Stimulated activated CD4-positive, alpha-beta T cell treated with anti-CD3 and anti-CD28 coated beads, Interleukin-15, amount 100 ng/mL, for 24 hours (primary cell): ENCODE results near the gene EARS2.
A peak's percentile ranks its signal among the peaks of the same experiment; 100 is the strongest.
"Not testable (repeated sequence)": the region's sequence is repeated elsewhere in the genome, so short reads cannot be mapped to it uniquely, and the experiment has no call there.

Source experiments
- DNase-seq: peaks from one replicate; pipeline ENCODE4 v3.0.0-alpha.2; 2020

Gene EARS2

DNA sequence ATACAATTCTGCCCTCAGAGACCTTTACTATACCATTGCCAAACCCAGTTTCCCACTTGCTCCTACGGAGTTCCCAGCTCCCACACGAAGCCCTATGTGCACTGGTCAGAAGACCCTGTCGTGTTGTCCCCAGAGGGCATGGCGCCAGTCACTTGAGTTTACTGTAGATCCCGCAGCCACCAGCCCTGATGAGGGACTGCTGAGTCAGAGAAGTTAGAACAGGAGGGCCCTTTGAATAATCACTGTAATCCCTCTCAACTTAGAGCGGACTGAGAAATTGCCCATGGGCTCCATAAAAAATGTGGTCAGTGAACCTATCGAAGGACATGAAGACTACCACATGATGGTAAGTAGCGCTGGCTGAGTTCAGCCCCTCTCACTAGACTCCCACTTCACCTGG is 9.6 kb upstream of the EARS2 start:
- DNase-seq, result no peak

DNA sequence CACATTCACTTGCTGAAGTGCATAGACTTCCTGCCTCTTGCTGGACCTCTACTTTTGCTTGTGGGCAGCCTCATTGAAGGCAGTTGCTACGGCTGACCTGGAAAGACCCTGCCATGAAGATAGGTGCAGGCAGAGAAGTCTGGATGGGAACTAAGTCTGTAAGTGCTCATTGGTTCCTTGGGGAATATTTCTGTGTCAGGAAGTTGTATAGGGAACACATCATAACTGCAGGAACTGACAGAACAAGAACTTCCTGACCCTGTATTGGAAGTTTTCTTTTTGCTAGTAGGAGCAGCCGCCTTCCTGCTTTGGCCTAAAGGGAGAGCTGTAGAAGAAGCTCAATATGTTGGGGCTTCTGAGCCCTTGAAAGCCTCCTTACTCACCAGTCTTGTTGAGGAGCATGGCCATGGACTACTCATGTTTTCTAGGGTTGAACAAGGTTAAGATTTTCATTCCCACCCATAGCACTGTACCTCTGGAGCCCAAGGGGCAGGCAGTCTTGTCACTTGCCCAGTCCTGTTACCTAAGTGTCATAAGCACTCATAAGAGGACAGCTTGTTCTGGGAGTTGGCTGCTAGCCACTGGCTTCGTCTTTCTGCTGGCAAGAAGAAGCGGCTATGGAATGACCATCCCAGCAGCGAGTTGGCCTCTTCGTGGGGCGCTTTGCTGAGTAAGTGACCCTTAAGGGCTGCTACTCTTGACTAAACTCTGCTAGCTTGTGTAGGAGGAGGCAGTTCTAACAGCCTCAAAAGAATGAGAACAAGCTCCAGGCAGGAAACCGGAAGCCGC is 7.6 kb upstream of the EARS2 start:
- DNase-seq, result no peak

DNA sequence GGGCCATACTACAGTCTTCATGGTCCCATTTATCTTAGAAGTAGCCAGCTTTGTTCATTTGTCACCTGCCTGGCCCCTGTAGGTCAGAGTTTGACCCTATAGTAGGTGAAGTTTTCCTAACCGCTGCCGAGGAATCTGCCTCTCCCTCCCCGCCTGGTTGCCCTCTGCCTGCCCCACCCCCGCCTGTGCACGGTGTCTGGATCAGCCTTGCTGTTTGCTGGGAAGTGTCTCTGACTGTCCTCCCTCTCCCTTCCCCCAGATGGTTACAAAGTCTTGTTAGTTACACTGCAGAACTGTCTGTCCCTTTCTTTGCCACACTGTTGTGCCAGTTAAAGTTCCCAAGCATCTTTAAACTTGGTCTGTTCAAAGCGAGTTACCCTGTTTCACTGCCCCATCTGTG is 6.0 kb upstream of the EARS2 start:
- no peak for DNase-seq

DNA sequence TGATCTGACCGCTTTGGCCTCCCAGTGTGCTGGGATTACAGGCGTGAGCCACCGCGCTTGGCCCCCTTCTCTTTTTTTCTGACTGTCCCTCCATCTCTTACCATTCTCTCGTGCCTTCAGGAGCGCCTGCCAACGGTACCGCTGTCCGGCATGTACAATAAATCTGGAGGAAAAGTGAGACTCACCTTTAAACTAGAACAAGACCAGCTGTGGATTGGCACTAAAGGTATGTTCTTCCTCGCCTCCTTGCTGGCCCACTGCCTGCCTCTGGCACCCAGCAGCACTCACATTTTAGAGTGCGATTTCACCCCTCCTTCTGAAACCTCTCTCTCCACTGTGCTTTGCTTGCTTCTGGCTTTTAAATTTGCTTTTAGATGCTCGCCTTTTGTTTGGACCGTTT is 5.4 kb upstream of the EARS2 start:
- DNase-seq, result no peak

DNA sequence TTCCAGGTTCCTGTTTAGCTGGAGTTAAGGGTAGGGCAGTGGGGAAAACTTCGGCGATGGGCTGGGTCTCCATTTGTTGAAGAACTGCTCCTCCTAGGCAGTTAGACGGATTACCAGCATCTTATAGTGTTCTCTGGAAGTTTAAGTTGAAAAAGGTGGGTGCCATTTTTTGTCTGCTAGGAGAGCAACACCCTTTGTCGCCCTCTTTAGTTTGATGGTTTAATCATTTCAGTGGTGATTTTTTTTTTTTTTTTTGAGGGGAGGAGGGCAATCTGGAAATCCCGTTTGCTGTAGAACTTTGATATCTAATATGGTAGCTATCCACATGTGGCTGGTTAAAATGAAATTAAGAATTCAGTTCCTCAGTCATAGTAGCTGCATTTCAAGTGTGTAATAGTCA is 4.4 kb upstream of the EARS2 start:
- no peak for DNase-seq

DNA sequence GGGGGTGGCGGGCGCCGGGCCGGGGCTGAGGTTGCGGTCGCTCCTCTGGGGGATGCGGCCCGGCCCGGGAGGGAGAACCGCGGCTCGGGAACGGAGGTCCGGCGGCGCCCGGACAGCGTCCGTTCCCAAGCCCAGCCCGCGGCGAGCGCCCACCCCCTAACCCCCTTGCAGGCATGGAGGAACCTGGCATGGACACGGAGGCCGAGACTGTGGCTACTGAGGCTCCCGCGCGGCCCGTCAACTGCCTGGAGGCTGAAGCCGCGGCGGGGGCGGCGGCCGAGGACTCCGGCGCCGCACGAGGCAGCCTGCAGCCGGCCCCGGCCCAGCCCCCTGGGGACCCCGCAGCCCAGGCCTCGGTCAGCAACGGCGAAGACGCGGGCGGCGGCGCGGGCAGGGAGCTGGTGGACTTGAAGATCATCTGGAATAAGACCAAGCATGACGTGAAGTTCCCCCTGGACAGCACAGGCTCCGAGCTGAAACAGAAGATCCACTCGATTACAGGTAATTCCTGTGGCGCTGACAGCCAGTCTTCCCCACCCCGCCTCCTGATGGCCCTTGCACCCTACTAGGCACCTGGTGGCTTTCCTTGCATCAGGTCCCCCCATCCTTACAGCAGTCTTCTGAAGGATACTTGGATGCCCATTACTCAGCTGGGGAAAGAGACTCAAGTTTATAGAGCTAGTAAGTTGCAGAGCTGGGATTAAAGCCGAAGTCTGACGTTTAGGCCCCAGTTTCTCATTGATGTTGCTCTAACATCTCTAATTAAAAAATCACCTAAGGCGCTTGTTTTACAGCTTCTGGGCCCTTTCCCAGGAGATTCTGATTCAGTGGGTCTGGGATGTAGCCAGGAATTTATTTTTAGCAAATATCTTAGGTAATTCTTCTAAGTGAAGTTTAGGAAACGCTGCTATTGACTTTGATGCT is 891 bp upstream of the EARS2 start:
- DNase-seq, result peak; percentile 21

DNA sequence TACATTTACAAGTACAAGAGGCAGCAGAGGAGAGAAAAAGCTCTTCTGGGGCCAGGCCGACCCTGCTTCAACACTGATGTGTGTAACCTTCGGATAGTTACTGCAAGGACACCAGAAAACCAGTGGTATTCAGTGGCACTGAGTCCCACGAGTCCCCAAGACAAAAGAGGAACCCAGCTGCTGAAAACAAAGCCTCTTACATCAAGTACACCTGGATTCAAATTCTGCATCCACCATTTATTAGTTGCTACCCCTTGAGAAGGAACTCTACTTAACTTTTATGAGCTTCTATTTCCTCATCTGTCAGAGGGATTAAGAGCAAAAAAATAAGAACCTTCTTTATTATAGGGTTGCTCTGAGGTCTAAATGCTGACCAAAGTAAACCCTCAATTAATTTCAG is 2.6 kb downstream of the EARS2 start:
- no peak for DNase-seq

DNA sequence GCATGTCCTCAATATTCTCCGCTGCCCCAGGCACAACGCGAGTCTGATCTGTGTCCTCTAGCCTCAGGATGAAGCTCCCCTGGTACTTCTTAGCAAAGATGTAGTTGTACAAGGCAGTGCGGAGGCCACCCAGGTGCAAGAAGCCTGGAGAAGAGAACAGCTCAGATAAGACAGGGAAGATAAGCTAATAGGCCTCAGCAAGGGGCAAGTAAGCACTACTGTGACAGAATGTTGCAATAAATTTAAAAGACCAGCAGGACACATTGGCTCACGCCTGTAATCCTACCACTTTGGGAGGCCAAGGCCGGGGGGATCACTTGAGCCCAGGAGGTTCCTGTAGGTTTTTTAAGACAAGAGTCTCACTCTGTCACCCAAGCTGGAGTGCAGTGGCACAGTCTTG is 5.0 kb downstream of the EARS2 start:
- no peak for DNase-seq

DNA sequence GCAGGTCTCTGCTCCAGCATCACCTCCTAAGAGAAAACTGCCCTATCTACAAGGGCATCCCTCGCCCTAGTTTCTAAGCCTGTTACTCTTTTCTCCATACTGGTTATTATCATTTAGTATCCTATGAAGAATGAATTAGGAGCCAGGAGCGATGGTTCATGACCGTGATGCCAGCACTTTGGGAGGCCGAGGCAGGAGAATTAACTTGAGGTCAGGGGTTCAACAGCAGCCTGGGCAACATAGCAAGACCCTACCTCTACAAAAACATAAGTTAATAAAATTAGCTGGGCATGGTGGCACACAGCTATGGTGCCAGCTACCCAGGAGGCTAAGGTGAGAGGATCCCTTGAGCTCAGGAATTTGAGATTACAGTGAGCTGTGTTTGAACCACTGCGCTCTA is 7.2 kb downstream of the EARS2 start:
- no peak for DNase-seq

DNA sequence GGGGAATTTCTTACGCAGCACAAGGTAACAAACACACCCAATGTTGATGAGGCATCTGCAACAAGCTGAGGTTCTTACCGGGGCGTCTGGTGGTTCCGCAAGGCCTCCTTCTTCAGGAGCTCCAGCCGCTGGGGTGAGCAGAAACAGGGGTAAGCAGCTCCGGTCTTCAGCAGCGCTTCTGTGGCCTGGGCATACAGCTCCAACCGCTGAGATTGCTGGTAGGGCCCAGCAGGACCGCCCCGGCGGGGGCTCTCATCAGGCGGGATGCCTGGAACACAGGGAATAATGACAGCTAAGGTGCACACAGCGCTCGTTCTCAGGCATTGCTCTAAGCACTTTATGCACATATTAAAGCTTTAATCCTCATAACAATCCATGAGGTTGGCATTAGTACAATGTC is 12.7 kb downstream of the EARS2 start:
- no peak for DNase-seq

DNA sequence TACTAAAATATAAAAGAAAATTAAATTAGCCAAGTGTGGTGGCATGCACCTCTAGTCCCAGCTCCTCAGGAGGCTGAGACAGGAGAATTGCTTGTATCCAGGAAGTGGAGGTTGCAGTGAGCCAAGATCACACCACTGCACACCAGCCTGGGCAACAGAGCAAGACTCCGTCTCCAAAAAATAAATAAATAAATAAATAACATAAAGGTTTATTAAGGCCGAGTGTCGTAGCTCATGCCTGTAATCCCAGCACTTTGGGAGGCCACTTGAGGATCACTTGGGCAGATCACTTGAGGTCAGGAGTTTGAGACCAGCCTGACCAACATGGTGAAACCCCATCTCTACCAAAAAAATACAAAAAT is 16.4 kb downstream of the EARS2 start:
- DNase-seq, result not testable (repeated sequence)

DNA sequence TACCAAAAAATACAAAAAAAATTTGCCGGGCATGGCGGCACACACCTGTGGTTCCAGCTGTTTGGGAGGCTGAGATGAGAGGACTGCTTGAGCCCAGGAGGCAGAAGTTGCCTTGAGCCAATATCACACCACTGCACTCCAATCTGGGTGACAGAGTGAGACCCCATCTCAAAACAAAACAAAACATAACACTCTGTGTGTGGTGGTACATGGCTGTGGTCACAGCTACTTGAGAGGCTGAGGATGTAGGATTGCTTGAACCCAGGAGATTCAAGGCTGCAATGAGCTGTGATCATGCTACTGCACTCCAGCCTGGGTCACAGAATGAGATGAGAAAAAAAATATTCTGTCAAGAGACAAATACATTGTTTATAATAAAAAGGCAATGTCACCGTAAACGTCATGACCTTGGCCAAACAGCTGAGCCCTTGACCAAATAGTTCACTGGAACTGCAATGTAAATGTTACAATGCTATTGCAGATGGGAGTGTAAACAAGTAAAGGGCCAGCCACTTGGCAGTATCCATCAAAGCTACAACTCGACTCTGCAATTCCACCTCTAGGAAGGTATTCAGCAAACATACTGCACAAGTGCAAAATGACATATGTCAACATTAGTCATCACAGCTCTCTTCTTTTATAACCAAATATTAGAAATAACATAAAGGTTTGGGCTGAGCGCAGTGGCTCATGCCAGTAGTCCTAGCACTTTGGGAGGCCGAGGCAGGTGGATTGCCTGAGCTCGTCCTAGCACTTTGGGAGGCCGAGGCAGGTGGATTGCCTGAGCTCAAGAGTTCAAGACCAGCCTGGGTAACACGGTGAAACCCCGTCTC is 16.9 kb downstream of the EARS2 start:
- DNase-seq, result no peak

DNA sequence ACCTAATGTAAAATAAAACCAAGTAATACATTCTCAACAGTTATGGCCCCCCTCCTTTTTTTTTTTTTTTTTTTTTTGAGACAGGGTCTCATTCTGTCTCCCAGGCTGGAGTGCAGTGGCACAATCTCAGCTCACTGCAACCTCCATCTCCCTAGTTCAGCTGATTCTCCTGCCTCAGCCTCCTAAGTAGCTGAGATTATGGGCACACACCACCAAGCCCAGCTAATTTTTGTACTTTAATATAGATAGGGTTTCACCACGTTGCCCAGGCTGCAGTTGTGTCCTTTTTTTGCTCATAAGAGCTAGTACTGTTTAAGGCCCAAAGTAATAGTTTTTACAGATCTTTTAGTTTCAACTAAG is 18.3 kb downstream of the EARS2 start:
- DNase-seq, result no peak

DNA sequence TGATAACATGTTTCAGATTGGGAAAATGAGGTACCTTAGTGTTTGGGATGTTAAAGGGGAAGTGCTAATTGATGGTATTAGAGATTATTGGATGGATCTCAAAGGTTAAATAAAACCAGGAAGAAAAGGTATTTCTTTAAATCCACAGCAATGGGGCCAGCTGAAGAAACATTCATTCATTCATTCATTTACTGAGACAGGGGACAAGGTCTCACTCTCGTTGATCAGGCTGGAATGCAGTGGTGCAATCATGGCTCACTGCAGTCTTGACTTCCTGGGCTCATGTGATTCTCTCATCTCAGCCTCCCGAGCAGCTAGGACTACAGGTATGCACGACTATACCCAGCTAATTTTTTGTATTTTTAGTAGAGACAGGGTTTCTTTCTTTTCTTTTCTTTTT is 19.8 kb downstream of the EARS2 start:
- DNase-seq, result no peak

DNA sequence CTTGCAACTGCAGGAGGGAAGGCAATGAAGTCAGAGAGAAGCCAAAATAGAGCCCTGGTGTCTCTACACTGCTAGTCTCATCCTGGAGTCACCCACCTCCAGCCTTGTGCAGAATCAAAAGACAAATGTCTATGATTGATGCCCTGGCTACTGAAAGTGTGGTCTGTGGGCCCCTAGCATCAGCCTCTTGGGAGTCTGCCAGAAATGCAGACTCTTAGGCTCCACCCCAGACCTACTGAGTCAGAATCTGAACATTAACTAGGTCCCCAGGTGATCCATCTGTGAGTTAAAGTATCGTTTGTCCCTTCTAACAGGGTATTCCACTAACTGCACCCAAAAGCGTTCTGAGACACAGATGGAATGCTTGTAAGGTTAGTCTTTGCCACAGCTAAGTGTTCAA is 21.2 kb downstream of the EARS2 start:
- DNase-seq, result no peak

DNA sequence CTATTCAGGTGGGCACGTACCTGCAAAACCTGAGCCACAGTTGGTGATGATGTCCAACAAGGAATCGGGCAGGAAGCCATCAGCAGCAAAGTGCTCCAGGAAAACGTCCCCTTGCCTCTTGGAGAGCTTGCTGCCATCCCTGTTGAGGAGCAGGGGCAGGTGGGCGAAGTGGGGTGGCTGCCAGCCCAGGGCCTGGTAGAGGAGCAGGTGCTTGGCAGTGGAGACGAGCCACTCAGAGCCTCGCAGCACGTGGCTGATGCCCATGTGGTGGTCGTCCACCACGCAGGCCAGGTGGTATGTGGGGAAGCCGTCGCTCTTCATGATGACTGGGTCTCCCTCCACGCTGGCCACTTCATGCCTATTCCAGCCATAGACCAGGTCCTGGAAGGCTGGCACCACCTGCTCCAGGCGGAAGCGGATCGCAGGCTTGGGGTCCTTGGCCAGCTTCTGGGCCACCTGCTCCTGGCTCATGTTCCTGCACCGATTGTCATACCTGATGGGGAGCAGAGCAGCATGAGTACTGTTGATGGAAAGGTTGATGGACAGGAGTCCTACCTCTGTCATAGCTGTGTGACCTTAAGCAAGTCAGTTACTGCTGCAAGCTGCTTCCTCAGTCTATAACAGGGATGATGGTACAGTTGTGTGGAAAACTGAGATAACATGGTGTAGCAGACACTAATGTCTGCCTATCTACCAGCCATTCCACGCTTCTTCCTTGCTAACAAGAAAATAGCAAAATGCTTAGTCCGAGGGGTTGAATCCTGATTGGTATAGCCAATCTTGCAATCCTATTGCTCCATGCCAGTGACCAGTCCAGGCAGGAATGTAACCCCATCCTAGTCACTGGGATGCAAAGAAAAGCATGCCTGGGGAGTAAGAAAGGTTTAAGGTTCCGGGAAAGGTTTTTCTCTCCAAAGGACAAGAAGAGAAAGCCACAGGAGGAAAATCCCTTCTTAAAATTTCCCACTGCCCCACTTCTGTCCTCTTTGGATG is 22.0 kb downstream of the EARS2 start:
- DNase-seq, result no peak

DNA sequence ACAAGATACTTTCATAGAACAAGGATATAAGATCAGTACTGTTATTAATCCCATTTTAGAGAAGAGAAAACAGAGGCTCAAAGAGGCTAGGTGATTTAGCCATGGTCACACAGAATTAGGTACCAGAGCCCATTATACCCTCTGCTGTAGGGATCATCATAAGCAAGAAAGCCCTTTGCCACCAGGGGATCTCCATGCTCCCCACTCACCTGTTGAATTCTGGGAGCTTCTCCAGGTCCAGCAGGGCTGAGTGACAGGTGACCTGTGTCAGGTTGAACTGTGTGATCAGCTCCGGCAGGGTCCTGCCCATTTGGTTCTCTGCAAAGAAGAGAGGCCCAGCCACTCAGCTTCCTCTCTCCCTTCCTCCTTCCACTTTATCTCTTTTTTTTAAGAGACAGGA is 24.7 kb downstream of the EARS2 start:
- DNase-seq, result no peak

DNA sequence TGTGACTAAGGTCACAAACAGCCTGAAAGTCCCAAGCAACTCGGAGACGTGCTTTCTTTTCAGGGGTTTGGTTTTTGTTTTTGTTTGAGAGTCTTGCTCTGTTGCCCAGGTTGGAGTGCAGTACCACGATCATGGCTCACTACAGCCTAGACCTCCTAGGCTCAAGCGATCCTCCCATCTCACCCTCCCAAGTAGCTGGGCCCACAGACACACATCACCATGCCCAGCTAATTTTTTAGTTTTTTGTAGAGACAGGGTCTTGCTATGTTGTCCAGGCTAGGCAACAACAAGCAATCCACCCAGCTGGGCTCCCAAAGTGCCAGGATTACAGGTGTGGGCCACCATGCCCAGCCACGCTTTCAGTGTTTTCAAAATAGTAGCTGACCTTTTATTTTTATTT is 27.1 kb downstream of the EARS2 start:
- DNase-seq, result no peak

DNA sequence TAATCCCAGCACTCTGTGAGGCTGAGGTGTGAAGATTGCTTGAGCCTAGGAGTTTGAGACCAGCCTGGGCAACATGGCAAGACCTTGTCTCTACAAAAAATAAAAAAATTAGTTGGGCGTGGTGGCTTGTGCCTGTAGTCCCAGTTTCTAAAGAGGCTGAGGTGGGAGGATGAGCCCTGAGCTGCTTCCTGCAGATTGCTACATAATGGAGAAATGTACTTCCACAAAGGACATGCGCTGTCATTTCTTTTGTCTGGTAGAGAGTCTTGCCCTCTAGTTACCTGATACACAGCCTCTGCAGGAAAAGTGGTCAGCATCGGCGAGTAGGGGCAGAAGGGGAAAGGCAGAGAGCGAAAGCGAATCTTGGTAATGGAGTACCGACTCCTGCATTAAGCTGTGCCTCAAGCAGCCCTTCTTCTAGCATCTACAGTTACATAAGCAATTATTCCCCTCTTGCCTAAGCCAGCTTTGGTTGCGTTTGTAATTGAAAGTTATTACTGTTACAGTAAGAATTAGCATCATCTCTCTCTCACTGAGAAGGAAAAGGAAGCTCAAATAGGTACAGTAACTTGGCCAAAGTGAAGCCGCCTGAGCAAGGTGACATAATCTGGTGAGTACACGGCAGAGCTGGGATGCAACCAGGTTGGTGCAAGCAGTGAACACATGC is 28.4 kb downstream of the EARS2 start:
- DNase-seq, result no peak

DNA sequence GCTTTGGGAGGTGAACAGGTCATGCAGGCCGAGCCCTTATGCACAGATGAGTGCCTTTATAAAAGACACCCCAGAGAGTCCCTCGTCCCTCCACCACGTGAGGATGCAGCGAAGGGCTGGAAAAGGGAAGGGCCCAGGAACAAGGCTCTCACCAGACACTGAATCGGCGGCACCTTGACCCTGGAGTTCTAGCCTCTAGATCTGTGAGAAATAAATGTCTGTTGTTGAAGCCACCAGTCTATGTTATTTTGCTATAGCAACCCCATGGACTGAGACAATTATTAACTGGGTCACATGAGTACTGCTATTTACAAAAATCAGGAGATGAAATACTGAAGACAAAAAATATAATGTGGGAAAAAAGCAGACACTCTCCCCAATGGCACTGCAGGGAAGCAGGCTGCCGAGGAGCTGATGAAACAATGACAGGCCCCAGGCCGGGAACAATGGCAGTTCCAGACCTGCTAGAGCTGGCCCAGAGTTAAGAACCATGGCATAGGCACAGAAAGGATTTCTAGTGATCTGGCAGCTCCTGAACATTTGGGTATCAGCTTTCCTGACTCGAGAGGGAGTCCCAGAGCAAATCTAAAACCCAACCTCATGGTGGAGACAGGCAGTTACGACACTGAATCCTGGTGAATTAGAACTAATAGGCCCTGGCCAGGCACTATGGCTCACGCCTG is 29.0 kb downstream of the EARS2 start:
- no peak for DNase-seq

DNA sequence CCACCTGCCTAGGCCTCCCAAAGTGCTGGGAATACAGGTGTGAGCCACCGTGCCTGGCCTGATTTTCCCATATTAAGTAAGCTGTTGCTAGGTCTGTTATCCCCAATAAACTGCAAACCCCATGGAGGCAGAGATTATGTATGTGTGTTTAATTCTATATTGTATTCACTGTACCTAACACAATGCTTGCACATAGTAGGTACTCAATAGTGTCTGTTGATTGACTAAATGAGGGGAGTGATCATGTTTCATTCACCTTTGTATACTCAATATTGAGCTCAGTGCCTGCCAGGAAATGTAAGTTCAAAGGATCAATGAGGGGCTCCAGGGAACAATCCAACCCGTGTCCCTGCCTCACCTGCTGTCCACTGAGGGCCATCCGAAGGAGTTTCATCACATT is 32.3 kb downstream of the EARS2 start:
- no peak for DNase-seq
